ENCODE results near the gene TGFBR3. TPM values are rescaled to one million over a fixed set of nuclear protein-coding genes. Genes with fewer than 3 reads are reported as not detected.

TGFBR3 gene
- total RNA-seq, 1 experiment from 2014 or later, result 4.2 TPM

GRCh38 chr1:91883470-91883869 is 2.5 kb downstream of the TGFBR3 start (continued):
- TF ChIP-seq AFF4 (CRISPR knock-in tag; IDR thresholded peaks at IDR 0.05; ENCODE audit: borderline replicate concordance), result no peak
- no peak for TF ChIP-seq TP53 (CRISPR knock-in tag; IDR thresholded peaks at IDR 0.05)
- TF ChIP-seq CBFB (CRISPR knock-in tag; IDR thresholded peaks at IDR 0.05; ENCODE audit: low read depth), result no peak
- no peak for TF ChIP-seq ZNF512 (CRISPR knock-in tag; IDR thresholded peaks at IDR 0.05; ENCODE audit: borderline replicate concordance)
- TF ChIP-seq HMGA2 (CRISPR knock-in tag; IDR thresholded peaks at IDR 0.05), result no peak
- TF ChIP-seq GRHL2 (CRISPR knock-in tag; IDR thresholded peaks at IDR 0.05; ENCODE audit: insufficient replicate concordance, severe bottlenecking), result no peak
- TF ChIP-seq SMAD4 (CRISPR knock-in tag; IDR thresholded peaks at IDR 0.05), result no peak
- no peak for TF ChIP-seq RELA (CRISPR knock-in tag; IDR thresholded peaks at IDR 0.05; ENCODE audit: borderline replicate concordance)

GRCh38 chr1:91881280-91881679 is 4.7 kb downstream of the TGFBR3 start:
- no peak for DNase-seq (ENCODE audit: low spot score)
- ChIA-PET CTCF (interaction anchor here (0.5 kb wide), 1 partner anchor 199 kb away, joined by 3 read pairs; no protein-coding TSS in a partner anchor), POLR2A (no interaction called here)
- H3K4me1 Mint-ChIP-seq, result peaks cover 9% of the 10 kb centered on the region
- no peak overlapping the region for H3K4me3 Mint-ChIP-seq
- H3K27ac Mint-ChIP-seq, result no peak overlapping the region
- no peak for ATAC-seq
- peaks cover 22% of the 10 kb centered on the region for H3K27me3 Mint-ChIP-seq (ENCODE audit: low read depth)
- no peaks in the 10 kb centered on the region for H3K9me3 Mint-ChIP-seq
- no peaks in the 10 kb centered on the region for H3K36me3 Mint-ChIP-seq
- TF ChIP-seq NFE2L1 (CRISPR knock-in tag; IDR thresholded peaks at IDR 0.05) (no peak), FOXJ3 (CRISPR knock-in tag; IDR thresholded peaks at IDR 0.05; ENCODE audit: borderline replicate concordance) (no peak), FOXK1 (CRISPR knock-in tag; IDR thresholded peaks at IDR 0.05) (no peak), ZNF423 (CRISPR knock-in tag; IDR thresholded peaks at IDR 0.05) (no peak), RELA (CRISPR knock-in tag; IDR thresholded peaks at IDR 0.05; ENCODE audit: borderline replicate concordance) (no peak), ZNF396 (CRISPR knock-in tag; IDR thresholded peaks at IDR 0.05; ENCODE audit: borderline replicate concordance) (no peak), ZNF512 (CRISPR knock-in tag; IDR thresholded peaks at IDR 0.05; ENCODE audit: borderline replicate concordance) (no peak), CREB1 (CRISPR knock-in tag; IDR thresholded peaks at IDR 0.05) (no peak), KAT7 (CRISPR knock-in tag; IDR thresholded peaks at IDR 0.05; ENCODE audit: borderline replicate concordance) (no peak), ZNF121 (CRISPR knock-in tag; IDR thresholded peaks at IDR 0.05) (no peak), FOXP1 (CRISPR knock-in tag; IDR thresholded peaks at IDR 0.05; ENCODE audit: borderline replicate concordance) (no peak), AR (CRISPR knock-in tag; IDR thresholded peaks at IDR 0.05) (no peak), ZNF317 (CRISPR knock-in tag; IDR thresholded peaks at IDR 0.05; ENCODE audit: borderline replicate concordance, low read depth) (no peak), TEAD4 (CRISPR knock-in tag; IDR thresholded peaks at IDR 0.05) (no peak), NFYB (CRISPR knock-in tag; conservative IDR thresholded peaks at IDR 0.05; ENCODE audit: low read depth) (no peak)
- TF ChIP-seq, protein P1, sequence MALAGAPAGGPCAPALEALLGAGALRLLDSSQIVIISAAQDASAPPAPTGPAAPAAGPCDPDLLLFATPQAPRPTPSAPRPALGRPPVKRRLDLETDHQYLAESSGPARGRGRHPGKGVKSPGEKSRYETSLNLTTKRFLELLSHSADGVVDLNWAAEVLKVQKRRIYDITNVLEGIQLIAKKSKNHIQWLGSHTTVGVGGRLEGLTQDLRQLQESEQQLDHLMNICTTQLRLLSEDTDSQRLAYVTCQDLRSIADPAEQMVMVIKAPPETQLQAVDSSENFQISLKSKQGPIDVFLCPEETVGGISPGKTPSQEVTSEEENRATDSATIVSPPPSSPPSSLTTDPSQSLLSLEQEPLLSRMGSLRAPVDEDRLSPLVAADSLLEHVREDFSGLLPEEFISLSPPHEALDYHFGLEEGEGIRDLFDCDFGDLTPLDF (CRISPR knock-in tag; IDR thresholded peaks at IDR 0.05), result no peak
- TF ChIP-seq, protein P2, sequence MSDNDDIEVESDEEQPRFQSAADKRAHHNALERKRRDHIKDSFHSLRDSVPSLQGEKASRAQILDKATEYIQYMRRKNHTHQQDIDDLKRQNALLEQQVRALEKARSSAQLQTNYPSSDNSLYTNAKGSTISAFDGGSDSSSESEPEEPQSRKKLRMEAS (CRISPR knock-in tag; IDR thresholded peaks at IDR 0.05), result no peak
